Muscle layer of duodenum (tissue), 2 donors: Measurements from ENCODE around the gene ARID5B.
"Not testable (repeated sequence)": the region's sequence is repeated elsewhere in the genome, so short reads cannot be mapped to it uniquely, and the experiment has no call there.

Experiments
- H3K27ac ChIP-seq: one replicate; pipeline ENCODE4 v1.7.0; 2013; ENCODE audit warnings: mild to moderate bottlenecking, low read length
- H3K27me3 ChIP-seq: one replicate; pipeline ENCODE4 v1.7.0; 2013; ENCODE audit warnings: low read depth, mild to moderate bottlenecking, control low read depth, low read length
- H3K36me3 ChIP-seq, 2 donors: one replicate each; pipeline ENCODE4 v1.7.0; 2013; ENCODE audit warnings: low read length in 2 of 2, control low read depth in 1 of 2, mild to moderate bottlenecking in 1 of 2; ENCODE audit not compliant: insufficient read depth in 2 of 2, control insufficient read depth in 1 of 2
- H3K4me1 ChIP-seq, 2 donors: one replicate each; pipeline ENCODE4 v1.7.0; 2013; ENCODE audit warnings: low read length in 2 of 2, mild to moderate bottlenecking in 2 of 2, control low read depth in 1 of 2, moderate library complexity in 1 of 2; ENCODE audit not compliant: insufficient read depth in 2 of 2, control insufficient read depth in 1 of 2
- H3K4me3 ChIP-seq, 2 donors: one replicate each; pipeline ENCODE4 v1.7.0; 2013; ENCODE audit warnings: low read length in 2 of 2, low read depth in 1 of 2, mild to moderate bottlenecking in 1 of 2
- H3K9me3 ChIP-seq, 2 donors: one replicate each; pipeline ENCODE4 v1.7.0; 2013; ENCODE audit warnings: low read length in 2 of 2, control low read depth in 1 of 2, mild to moderate bottlenecking in 1 of 2; ENCODE audit not compliant: control insufficient read depth in 1 of 2
- donor health status: healthy.

Gene ARID5B

GRCh38 chr10:61973169-61973568 lies 71.7 kb downstream of the ARID5B start:
- Histone ChIP-seq H3K9me3 (no peaks in the 10 kb centered on the region), H3K27ac (no peak overlapping the region), H3K4me3 (no peak overlapping the region), H3K36me3 (no peaks in the 10 kb centered on the region), H3K4me1 (peaks cover 15 to 45% of the 10 kb centered on the region in 2 donors), H3K27me3 (no peaks in the 10 kb centered on the region)

- no peaks in the 10 kb centered on the region for H3K9me3 ChIP-seq
- no peaks in the 10 kb centered on the region for H3K27me3 ChIP-seq
- no peaks in the 10 kb centered on the region for H3K36me3 ChIP-seq
- H3K4me1 ChIP-seq: peaks cover 15 to 45% of the 10 kb centered on the region in 2 donors
- H3K27ac ChIP-seq: peak overlapping the region; percentile 33
- no peak overlapping the region for H3K4me3 ChIP-seq
These were observed 72.4 kb downstream of the ARID5B start for GRCh38 chr10:61973906-61974305.

DNA sequence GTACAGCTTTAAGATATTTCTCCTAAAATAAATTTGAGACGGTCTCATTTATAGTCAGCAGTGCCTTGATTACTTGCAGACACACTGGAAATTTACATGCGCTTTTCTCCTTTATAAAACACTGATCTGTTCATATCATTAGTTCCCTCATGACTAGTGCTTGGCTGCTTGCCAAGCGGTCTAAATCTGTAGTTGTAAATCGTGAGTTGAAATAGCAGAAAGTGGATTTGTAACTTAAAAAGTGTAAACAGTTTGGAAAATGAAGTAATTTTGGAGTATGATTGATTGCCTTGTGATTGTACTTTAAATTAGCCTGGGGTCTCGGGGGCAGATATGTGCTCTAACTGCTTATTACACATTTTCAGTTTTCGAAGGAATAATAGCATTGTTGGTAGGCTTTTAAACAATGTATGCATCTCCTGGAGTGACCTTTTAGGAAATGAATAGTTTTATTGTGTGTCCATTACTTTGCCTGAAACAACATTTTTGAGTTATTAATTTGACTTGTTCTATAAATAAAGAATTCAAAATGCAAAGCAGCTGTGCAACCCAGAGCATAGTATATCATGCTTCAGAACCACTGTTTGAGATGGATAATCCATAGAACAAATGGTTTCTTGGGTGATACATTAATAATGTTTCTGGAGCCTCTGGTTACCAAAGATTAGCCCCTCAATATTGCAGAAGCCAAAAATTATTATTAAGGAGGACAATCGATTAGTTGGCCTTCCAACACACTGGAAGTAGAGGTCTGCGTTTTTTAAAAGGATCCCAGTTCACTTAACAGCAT lies 73.3 kb downstream of the ARID5B start:
- H3K27me3 ChIP-seq: no peaks in the 10 kb centered on the region
- H3K36me3 ChIP-seq: no peaks in the 10 kb centered on the region
- no peaks in the 10 kb centered on the region for H3K9me3 ChIP-seq
- H3K27ac ChIP-seq: peak overlapping the region; percentile 33
- peaks cover 15 to 45% of the 10 kb centered on the region in 2 donors for H3K4me1 ChIP-seq
- peak overlapping the region in 1 of 2 donors; percentile 12 for H3K4me3 ChIP-seq

GRCh38 chr10:61975391-61975932 lies 74.0 kb downstream of the ARID5B start:
- Histone ChIP-seq H3K36me3 (no peaks in the 10 kb centered on the region), H3K4me3 (no peak overlapping the region), H3K27ac (no peak overlapping the region), H3K9me3 (no peaks in the 10 kb centered on the region), H3K27me3 (no peaks in the 10 kb centered on the region), H3K4me1 (peaks cover 15 to 41% of the 10 kb centered on the region in 2 donors)

- H3K4me3 ChIP-seq, H3K27ac ChIP-seq, H3K9me3 ChIP-seq, H3K36me3 ChIP-seq, H3K27me3 ChIP-seq: not testable (repeated sequence)
- peaks cover 15 to 34% of the 10 kb centered on the region in 2 donors for H3K4me1 ChIP-seq
These were observed 75.6 kb downstream of the ARID5B start for GRCh38 chr10:61976951-61977721.

- Histone ChIP-seq H3K9me3 (no peaks in the 10 kb centered on the region), H3K4me1 (peaks cover 5 to 20% of the 10 kb centered on the region in 2 donors), H3K36me3 (no peaks in the 10 kb centered on the region), H3K4me3 (no peak overlapping the region), H3K27me3 (no peaks in the 10 kb centered on the region), H3K27ac (no peak overlapping the region)
These were observed 77.5 kb downstream of the ARID5B start for GRCh38 chr10:61978965-61979364.

DNA sequence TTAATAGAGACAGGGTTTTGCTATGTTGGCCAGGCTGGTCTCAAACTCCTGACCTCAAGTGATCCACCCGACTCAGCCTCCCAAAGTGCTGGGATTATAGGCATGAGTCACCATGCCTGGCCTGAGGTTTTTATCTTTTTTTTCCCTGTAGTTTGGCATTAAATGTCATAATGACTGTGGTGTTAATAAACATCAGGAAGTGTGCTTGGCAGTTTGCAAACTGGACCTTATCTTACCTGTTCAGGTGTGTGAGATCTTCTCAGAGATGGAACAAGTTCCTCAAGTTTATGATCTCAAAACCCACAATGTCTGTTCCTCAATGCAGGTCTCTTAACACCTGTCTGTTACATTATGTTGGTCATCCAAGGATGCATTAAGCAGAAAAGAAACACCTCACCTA lies 80.0 kb downstream of the ARID5B start:
- no peaks in the 10 kb centered on the region for H3K4me1 ChIP-seq
- no peaks in the 10 kb centered on the region for H3K36me3 ChIP-seq
- H3K4me3 ChIP-seq: no peak overlapping the region
- H3K9me3 ChIP-seq: no peaks in the 10 kb centered on the region
- no peaks in the 10 kb centered on the region for H3K27me3 ChIP-seq
- no peak overlapping the region for H3K27ac ChIP-seq

- Histone ChIP-seq H3K36me3 (no peaks in the 10 kb centered on the region), H3K9me3 (no peaks in the 10 kb centered on the region), H3K27me3 (no peaks in the 10 kb centered on the region), H3K27ac (no peak overlapping the region), H3K4me1 (peaks cover 5 to 10% of the 10 kb centered on the region in 2 donors), H3K4me3 (no peak overlapping the region)
These were observed 81.8 kb downstream of the ARID5B start for GRCh38 chr10:61983255-61983654.

DNA sequence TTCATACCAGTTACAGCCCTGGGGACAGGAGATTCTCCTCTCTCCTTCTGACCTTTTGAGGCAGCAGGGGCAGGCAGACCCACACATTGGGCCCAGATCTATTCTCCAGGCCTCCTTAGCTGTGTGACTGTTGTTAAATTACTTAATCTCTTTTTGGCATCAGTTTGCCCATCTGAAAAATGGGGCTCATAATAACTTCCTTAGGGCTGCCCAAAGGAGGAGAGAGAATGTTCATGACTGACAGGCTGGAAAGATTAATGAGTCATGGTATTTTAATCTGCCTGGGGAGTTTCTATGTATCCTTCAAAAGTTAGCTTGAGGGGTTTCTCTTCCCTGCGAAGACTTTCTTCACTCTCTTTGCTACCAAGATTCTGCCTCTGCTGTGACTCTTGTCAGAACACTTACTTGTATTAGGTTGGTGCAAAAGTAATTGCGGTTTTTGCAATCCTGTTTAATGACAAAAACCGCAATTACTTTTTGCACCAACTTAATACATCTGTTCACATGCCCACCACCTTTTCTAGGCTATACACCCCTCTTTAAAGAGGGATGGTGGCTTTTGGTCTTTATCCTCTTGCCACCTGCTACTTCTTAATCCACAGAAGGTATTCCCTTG lies 83.4 kb downstream of the ARID5B start:
- Histone ChIP-seq H3K9me3 (no peaks in the 10 kb centered on the region), H3K36me3 (no peaks in the 10 kb centered on the region), H3K27me3 (no peaks in the 10 kb centered on the region), H3K4me1 (peaks cover 5 to 11% of the 10 kb centered on the region in 2 donors), H3K4me3 (no peak overlapping the region), H3K27ac (no peak overlapping the region)

GRCh38 chr10:61985715-61986114 lies 84.2 kb downstream of the ARID5B start:
- no peak overlapping the region for H3K4me3 ChIP-seq
- H3K36me3 ChIP-seq: no peaks in the 10 kb centered on the region
- no peaks in the 10 kb centered on the region for H3K9me3 ChIP-seq
- no peak overlapping the region for H3K27ac ChIP-seq
- H3K27me3 ChIP-seq: no peaks in the 10 kb centered on the region
- peaks cover 5 to 11% of the 10 kb centered on the region in 2 donors for H3K4me1 ChIP-seq

DNA sequence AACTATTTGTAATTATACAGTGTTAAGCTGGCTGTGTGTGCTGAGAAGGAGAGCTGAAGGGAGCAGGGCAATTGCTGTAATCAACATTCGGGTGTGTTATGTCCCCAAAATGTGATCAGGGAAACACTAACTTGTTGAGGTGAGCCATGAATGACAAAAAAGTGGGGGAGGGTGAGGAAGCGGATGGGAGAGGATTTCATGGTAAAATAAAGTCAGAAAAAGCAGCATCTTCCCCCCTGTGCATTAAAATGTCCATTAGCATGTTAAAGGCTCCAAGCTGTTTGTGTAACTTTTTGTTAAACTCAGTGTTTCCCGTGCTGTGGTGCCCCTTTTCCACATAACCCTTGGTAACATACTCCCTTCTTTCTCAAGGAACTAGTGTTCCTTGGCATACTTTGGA lies 84.9 kb downstream of the ARID5B start:
- Histone ChIP-seq H3K4me3 (no peak overlapping the region), H3K36me3 (no peaks in the 10 kb centered on the region), H3K9me3 (no peaks in the 10 kb centered on the region), H3K27ac (no peak overlapping the region), H3K27me3 (no peaks in the 10 kb centered on the region), H3K4me1 (peaks cover 5 to 11% of the 10 kb centered on the region in 2 donors)
